ENCODE measurements around the gene UNC13B. TPM values are rescaled to one million over a fixed set of nuclear protein-coding genes. Genes with fewer than 3 reads are reported as not detected.

UNC13B gene
- total and polyA plus RNA-seq, 2 experiments from 2014 or later, result 8.7 to 52.1 TPM

DNA sequence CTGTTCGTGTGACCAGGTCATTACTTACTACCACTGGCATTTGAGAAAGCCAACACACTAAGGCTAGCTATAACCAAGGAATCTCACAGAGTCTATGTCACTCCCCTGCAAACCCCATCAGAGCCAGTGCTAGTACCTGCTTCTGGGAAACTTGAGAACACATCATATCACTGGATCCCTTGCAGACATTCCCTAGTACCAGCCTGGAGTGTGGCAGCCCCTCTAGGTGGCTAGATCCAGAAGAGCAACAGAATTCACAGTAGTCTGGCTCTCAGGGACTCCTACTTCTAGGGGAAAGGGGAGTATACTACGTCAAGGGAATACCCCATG is 254.3 kb downstream of the UNC13B start:
- no peaks in the 10 kb centered on the region for H3K36me3 ChIP-seq (ENCODE audit: insufficient read depth)
- H3K4me3 ChIP-seq, result no peak overlapping the region
- H3K4me2 ChIP-seq, result no peak overlapping the region
- H3K9me2 ChIP-seq (ENCODE audit: insufficient read depth), result no peaks in the 10 kb centered on the region
- ATAC-seq (peak; percentile 56), DNase-seq (ENCODE audit: low spot score) (no peak)
- H3K27me3 ChIP-seq (ENCODE audit: insufficient read depth), result no peaks in the 10 kb centered on the region
- Mint-ChIP-seq H3K27me3 (ENCODE audit: insufficient read depth, low read depth, poor library complexity) (peaks cover 2% of the 10 kb centered on the region), H3K36me3 (ENCODE audit: low read depth) (no peaks in the 10 kb centered on the region), H3K27ac (no peak overlapping the region), H3K4me3 (no peak overlapping the region), H3K4me1 (peaks cover 10% of the 10 kb centered on the region; the same call in 2 of the 3 replicates), H3K9me3 (no peaks in the 10 kb centered on the region)
- no peak for TF ChIP-seq ZNF331 (CRISPR knock-in tag; IDR thresholded peaks at IDR 0.05; ENCODE audit: low read depth)
- no peak for TF ChIP-seq CREB1 (CRISPR knock-in tag; IDR thresholded peaks at IDR 0.05; ENCODE audit: low read depth)
- no peak for TF ChIP-seq EZH2phosphoT487 (IDR thresholded peaks at IDR 0.05; ENCODE audit: unreplicated experiment)
- TF ChIP-seq, protein P1, sequence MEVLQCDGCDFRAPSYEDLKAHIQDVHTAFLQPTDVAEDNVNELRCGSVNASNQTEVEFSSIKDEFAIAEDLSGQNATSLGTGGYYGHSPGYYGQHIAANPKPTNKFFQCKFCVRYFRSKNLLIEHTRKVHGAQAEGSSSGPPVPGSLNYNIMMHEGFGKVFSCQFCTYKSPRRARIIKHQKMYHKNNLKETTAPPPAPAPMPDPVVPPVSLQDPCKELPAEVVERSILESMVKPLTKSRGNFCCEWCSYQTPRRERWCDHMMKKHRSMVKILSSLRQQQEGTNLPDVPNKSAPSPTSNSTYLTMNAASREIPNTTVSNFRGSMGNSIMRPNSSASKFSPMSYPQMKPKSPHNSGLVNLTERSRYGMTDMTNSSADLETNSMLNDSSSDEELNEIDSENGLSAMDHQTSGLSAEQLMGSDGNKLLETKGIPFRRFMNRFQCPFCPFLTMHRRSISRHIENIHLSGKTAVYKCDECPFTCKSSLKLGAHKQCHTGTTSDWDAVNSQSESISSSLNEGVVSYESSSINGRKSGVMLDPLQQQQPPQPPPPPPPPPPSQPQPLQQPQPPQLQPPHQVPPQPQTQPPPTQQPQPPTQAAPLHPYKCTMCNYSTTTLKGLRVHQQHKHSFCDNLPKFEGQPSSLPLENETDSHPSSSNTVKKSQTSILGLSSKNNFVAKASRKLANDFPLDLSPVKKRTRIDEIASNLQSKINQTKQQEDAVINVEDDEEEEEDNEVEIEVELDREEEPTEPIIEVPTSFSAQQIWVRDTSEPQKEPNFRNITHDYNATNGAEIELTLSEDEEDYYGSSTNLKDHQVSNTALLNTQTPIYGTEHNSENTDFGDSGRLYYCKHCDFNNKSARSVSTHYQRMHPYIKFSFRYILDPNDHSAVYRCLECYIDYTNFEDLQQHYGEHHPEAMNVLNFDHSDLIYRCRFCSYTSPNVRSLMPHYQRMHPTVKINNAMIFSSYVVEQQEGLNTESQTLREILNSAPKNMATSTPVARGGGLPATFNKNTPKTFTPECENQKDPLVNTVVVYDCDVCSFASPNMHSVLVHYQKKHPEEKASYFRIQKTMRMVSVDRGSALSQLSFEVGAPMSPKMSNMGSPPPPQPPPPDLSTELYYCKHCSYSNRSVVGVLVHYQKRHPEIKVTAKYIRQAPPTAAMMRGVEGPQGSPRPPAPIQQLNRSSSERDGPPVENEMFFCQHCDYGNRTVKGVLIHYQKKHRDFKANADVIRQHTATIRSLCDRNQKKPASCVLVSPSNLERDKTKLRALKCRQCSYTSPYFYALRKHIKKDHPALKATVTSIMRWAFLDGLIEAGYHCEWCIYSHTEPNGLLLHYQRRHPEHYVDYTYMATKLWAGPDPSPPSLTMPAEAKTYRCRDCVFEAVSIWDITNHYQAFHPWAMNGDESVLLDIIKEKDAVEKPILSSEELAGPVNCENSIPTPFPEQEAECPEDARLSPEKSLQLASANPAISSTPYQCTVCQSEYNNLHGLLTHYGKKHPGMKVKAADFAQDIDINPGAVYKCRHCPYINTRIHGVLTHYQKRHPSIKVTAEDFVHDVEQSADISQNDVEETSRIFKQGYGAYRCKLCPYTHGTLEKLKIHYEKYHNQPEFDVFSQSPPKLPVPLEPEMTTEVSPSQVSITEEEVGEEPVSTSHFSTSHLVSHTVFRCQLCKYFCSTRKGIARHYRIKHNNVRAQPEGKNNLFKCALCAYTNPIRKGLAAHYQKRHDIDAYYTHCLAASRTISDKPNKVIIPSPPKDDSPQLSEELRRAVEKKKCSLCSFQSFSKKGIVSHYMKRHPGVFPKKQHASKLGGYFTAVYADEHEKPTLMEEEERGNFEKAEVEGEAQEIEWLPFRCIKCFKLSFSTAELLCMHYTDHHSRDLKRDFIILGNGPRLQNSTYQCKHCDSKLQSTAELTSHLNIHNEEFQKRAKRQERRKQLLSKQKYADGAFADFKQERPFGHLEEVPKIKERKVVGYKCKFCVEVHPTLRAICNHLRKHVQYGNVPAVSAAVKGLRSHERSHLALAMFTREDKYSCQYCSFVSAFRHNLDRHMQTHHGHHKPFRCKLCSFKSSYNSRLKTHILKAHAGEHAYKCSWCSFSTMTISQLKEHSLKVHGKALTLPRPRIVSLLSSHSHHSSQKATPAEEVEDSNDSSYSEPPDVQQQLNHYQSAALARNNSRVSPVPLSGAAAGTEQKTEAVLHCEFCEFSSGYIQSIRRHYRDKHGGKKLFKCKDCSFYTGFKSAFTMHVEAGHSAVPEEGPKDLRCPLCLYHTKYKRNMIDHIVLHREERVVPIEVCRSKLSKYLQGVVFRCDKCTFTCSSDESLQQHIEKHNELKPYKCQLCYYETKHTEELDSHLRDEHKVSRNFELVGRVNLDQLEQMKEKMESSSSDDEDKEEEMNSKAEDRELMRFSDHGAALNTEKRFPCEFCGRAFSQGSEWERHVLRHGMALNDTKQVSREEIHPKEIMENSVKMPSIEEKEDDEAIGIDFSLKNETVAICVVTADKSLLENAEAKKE (CRISPR knock-in tag; IDR thresholded peaks at IDR 0.05), result no peak
- TF ChIP-seq, protein P2, sequence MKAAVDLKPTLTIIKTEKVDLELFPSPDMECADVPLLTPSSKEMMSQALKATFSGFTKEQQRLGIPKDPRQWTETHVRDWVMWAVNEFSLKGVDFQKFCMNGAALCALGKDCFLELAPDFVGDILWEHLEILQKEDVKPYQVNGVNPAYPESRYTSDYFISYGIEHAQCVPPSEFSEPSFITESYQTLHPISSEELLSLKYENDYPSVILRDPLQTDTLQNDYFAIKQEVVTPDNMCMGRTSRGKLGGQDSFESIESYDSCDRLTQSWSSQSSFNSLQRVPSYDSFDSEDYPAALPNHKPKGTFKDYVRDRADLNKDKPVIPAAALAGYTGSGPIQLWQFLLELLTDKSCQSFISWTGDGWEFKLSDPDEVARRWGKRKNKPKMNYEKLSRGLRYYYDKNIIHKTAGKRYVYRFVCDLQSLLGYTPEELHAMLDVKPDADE (IDR thresholded peaks at IDR 0.05), result no peak
- TF ChIP-seq EZH2 (IDR thresholded peaks at IDR 0.05; ENCODE audit: low read depth, unreplicated experiment), result no peak
- TF ChIP-seq POLR2AphosphoS5 (IDR thresholded peaks at IDR 0.05; ENCODE audit: low read depth), result no peak
- no peak for TF ChIP-seq NANOG (IDR thresholded peaks at IDR 0.05; ENCODE audit: borderline replicate concordance)
- no peak for TF ChIP-seq JUNB (IDR thresholded peaks at IDR 0.05; ENCODE audit: unreplicated experiment)
- TF ChIP-seq, protein P3, sequence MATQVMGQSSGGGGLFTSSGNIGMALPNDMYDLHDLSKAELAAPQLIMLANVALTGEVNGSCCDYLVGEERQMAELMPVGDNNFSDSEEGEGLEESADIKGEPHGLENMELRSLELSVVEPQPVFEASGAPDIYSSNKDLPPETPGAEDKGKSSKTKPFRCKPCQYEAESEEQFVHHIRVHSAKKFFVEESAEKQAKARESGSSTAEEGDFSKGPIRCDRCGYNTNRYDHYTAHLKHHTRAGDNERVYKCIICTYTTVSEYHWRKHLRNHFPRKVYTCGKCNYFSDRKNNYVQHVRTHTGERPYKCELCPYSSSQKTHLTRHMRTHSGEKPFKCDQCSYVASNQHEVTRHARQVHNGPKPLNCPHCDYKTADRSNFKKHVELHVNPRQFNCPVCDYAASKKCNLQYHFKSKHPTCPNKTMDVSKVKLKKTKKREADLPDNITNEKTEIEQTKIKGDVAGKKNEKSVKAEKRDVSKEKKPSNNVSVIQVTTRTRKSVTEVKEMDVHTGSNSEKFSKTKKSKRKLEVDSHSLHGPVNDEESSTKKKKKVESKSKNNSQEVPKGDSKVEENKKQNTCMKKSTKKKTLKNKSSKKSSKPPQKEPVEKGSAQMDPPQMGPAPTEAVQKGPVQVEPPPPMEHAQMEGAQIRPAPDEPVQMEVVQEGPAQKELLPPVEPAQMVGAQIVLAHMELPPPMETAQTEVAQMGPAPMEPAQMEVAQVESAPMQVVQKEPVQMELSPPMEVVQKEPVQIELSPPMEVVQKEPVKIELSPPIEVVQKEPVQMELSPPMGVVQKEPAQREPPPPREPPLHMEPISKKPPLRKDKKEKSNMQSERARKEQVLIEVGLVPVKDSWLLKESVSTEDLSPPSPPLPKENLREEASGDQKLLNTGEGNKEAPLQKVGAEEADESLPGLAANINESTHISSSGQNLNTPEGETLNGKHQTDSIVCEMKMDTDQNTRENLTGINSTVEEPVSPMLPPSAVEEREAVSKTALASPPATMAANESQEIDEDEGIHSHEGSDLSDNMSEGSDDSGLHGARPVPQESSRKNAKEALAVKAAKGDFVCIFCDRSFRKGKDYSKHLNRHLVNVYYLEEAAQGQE (IDR thresholded peaks at IDR 0.05; ENCODE audit: unreplicated experiment), result no peak
- TF ChIP-seq STAT1 (IDR thresholded peaks at IDR 0.05; ENCODE audit: unreplicated experiment), result no peak
- no peak for TF ChIP-seq ZNF114 (CRISPR knock-in tag; IDR thresholded peaks at IDR 0.05)
- no peaks in the 10 kb centered on the region for H4K20me1 ChIP-seq (replicated peaks; ENCODE audit: insufficient read depth)
- no peaks in the 10 kb centered on the region for H3K4me1 ChIP-seq (ENCODE audit: insufficient read depth)
- no peak overlapping the region for H3K27ac ChIP-seq (ENCODE audit: low read depth)
- H2AFZ ChIP-seq, result 0 out of 2 replicates have a peak overlapping the region, but pooled peaks have one; percentile 43
- no peaks in the 10 kb centered on the region for H3K79me2 ChIP-seq (replicated peaks; ENCODE audit: insufficient read depth)
- H3F3A ChIP-seq (replicated peaks; ENCODE audit: low read depth), result no peaks in the 10 kb centered on the region
